ENCODE results near the gene PSME3IP1.

DNA sequence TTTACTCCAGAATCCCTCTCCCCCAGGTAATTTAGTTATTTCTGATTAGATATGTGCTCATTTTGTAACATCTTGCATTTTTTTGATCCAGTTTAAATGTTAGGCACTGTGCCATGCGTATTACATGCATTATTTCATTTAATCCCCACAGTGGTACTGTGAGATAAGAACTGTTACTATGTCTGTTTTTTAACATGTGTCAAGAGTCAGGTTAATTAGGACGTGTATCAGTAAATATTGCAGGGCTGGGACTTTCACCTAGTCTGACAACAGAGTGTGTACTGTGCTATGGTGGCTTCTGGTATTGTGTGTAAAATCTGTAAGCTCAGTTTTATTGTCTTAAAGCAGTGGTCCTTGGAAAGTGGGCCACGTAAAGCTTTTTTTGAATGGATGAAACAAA, 10.9 kb upstream of the PSME3IP1 start:
- TF ChIP-seq, protein P1, sequence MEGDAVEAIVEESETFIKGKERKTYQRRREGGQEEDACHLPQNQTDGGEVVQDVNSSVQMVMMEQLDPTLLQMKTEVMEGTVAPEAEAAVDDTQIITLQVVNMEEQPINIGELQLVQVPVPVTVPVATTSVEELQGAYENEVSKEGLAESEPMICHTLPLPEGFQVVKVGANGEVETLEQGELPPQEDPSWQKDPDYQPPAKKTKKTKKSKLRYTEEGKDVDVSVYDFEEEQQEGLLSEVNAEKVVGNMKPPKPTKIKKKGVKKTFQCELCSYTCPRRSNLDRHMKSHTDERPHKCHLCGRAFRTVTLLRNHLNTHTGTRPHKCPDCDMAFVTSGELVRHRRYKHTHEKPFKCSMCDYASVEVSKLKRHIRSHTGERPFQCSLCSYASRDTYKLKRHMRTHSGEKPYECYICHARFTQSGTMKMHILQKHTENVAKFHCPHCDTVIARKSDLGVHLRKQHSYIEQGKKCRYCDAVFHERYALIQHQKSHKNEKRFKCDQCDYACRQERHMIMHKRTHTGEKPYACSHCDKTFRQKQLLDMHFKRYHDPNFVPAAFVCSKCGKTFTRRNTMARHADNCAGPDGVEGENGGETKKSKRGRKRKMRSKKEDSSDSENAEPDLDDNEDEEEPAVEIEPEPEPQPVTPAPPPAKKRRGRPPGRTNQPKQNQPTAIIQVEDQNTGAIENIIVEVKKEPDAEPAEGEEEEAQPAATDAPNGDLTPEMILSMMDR (IDR thresholded peaks at IDR 0.05), result no peak
- TF ChIP-seq POLR2AphosphoS5 (IDR thresholded peaks at IDR 0.05) (no peak), POLR2A (IDR thresholded peaks at IDR 0.05) (no peak)
